H1 (cell line): ENCODE data around the gene CSF1. TPM values are rescaled to one million over a fixed set of nuclear protein-coding genes. Genes with fewer than 3 reads are reported as not detected.

Experiments used
- CTCF ChIA-PET: fragments of 300-600 bp; sonication (Branson Sonifier 250); formaldehyde crosslinking; loops from one replicate; lab custom pipeline; 2021; ENCODE audit not compliant: partially characterized antibody; lab: Charles Lee
- POLR2A ChIA-PET: fragments of 300-600 bp; sonication (Branson Sonifier 250); formaldehyde crosslinking; loops from one replicate; lab custom pipeline; 2021; ENCODE audit warnings: inconsistent platforms; ENCODE audit not compliant: partially characterized antibody; lab: Charles Lee
- DNase-seq, 2 experiments: peaks; one replicate each; pipeline versions ENCODE4 v3.0.0 to v3.0.0-alpha.2; 2010 to 2022; ENCODE audit warnings: low spot score in 2 of 2, low read depth in 1 of 2, mixed read lengths in 1 of 2
- FAIRE-seq: peaks from 2 replicates; lab custom pipeline; 2011; peaks lifted over from hg19 to GRCh38; lab: Jason Lieb, UNC
- H2AFZ ChIP-seq: 2 replicates; pipeline ENCODE4 v1.8.1; 2012; ENCODE audit warnings: low read length, inconsistent platforms
- H2AK5ac ChIP-seq: 2 replicates; pipeline ENCODE4 v1.6.1; 2013; ENCODE audit warnings: low read depth, low read length
- H2BK120ac ChIP-seq: replicated peaks from 2 replicates; pipeline ENCODE3; 2013; ENCODE audit warnings: low read depth, low read length, inconsistent platforms
- H2BK12ac ChIP-seq: 2 replicates; pipeline ENCODE4 v1.6.1; 2013; ENCODE audit warnings: low read depth, low read length
- H2BK15ac ChIP-seq: 2 replicates; pipeline ENCODE4 v1.6.1; 2013; ENCODE audit warnings: low read length
- H2BK20ac ChIP-seq: 2 replicates; pipeline ENCODE4 v1.6.1; 2013; ENCODE audit warnings: low read length
- H2BK5ac ChIP-seq: 2 replicates; pipeline ENCODE4 v1.6.1; 2013; ENCODE audit warnings: low read depth, low read length
- H3K14ac ChIP-seq: 2 replicates; pipeline ENCODE4 v1.6.1; 2013; ENCODE audit warnings: inconsistent platforms; ENCODE audit not compliant: insufficient read length
- H3K18ac ChIP-seq: 2 replicates; pipeline ENCODE4 v1.6.1; 2013; ENCODE audit warnings: low read length; ENCODE audit errors: extremely low read depth
- H3K23ac ChIP-seq: 2 replicates; pipeline ENCODE4 v1.6.1; 2013; ENCODE audit warnings: inconsistent platforms; ENCODE audit not compliant: insufficient read length
- H3K23me2 ChIP-seq: 2 replicates; pipeline ENCODE4 v1.6.1; 2013; ENCODE audit warnings: low read depth, low read length
- H3K27ac ChIP-seq: 2 replicates; pipeline ENCODE4 v1.6.1; 2011; ENCODE audit warnings: low read depth, low read length, inconsistent platforms
- H3K27me3 ChIP-seq, 4 experiments: replicated peaks in 1 of 4; 1 replicate in 1 of 4; 2 replicates in 3 of 4; pipeline versions ENCODE4 v1.6.1 to v1.8.1; 2011 to 2013; ENCODE audit warnings: low read length in 3 of 4, mild to moderate bottlenecking in 3 of 4, inconsistent platforms in 2 of 4, mixed read lengths in 2 of 4, moderate library complexity in 1 of 4; ENCODE audit not compliant: control insufficient read depth in 3 of 4, insufficient read depth in 3 of 4; ENCODE audit errors: extremely low read depth in 1 of 4
- H3K36me3 ChIP-seq, 4 experiments: 2 replicates each; pipeline versions ENCODE4 v1.6.1 to v1.8.1; 2011 to 2013; ENCODE audit warnings: mild to moderate bottlenecking in 4 of 4, low read length in 3 of 4, moderate library complexity in 2 of 4, control low read depth in 1 of 4, inconsistent platforms in 1 of 4; ENCODE audit not compliant: insufficient read depth in 4 of 4, control insufficient read depth in 2 of 4
- H3K4ac ChIP-seq: replicated peaks from 2 replicates; pipeline ENCODE3; 2013; ENCODE audit warnings: low read length, low read depth, mixed read lengths, inconsistent platforms; ENCODE audit not compliant: insufficient read length
- H3K4me1 ChIP-seq, 4 experiments: replicated peaks in 1 of 4; 1 replicate in 1 of 4; 2 replicates in 3 of 4; pipeline versions ENCODE4 v1.6.1 to v1.8.1; 2011 to 2013; ENCODE audit warnings: low read length in 3 of 4, inconsistent platforms in 2 of 4, mixed read lengths in 1 of 4; ENCODE audit not compliant: insufficient read depth in 4 of 4, control insufficient read depth in 3 of 4
- H3K4me2 ChIP-seq, 2 experiments: 2 replicates each; pipeline versions ENCODE4 v1.6.1 to v1.8.1; 2011 to 2013; ENCODE audit warnings: low read depth in 2 of 2, low read length in 2 of 2, control low read depth in 1 of 2, inconsistent platforms in 1 of 2, mild to moderate bottlenecking in 1 of 2; ENCODE audit not compliant: insufficient read depth in 1 of 2
- H3K4me3 ChIP-seq, 4 experiments: fragments of 200-600, 300-600 bp in 1 of 4; sonication (generic), shearing (Covaris generic), sonication (Bioruptor Twin) in 1 of 4; 2 replicates each; pipeline versions ENCODE4 v1.5.1 to v1.8.1; 2011 to 2016; ENCODE audit warnings: low read length in 4 of 4, low read depth in 3 of 4, control low read depth in 2 of 4, inconsistent platforms in 2 of 4, mild to moderate bottlenecking in 2 of 4, mixed read lengths in 1 of 4, moderate library complexity in 1 of 4; ENCODE audit not compliant: insufficient read depth in 2 of 4; ENCODE audit errors: extremely low read depth in 1 of 4
- H3K56ac ChIP-seq: replicated peaks from 2 replicates; pipeline ENCODE3; 2013; ENCODE audit warnings: low read depth, mild to moderate bottlenecking, mixed read lengths, low read length, inconsistent platforms; ENCODE audit not compliant: insufficient read length
- H3K79me1 ChIP-seq: 2 replicates; pipeline ENCODE4 v1.6.1; 2013; ENCODE audit warnings: low read depth, low read length, control low read depth
- H3K79me2 ChIP-seq, 2 experiments: 2 replicates each; pipeline versions ENCODE4 v1.6.1 to v1.8.1; 2012 to 2013; ENCODE audit warnings: low read length in 2 of 2, mild to moderate bottlenecking in 2 of 2, inconsistent platforms in 1 of 2; ENCODE audit not compliant: insufficient read depth in 2 of 2, control insufficient read depth in 1 of 2
- H3K9ac ChIP-seq, 4 experiments: replicated peaks in 1 of 4; 1 replicate in 1 of 4; 2 replicates in 3 of 4; pipeline versions ENCODE4 v1.6.1 to v1.8.1; 2011 to 2013; ENCODE audit warnings: low read depth in 3 of 4, low read length in 3 of 4, control low read depth in 2 of 4, mild to moderate bottlenecking in 2 of 4, moderate library complexity in 2 of 4, inconsistent platforms in 1 of 4; ENCODE audit errors: extremely low read depth in 1 of 4
- H3K9me3 ChIP-seq, 2 experiments: 2 replicates each; pipeline versions ENCODE4 v1.6.1 to v1.8.1; 2012 to 2013; ENCODE audit warnings: mild to moderate bottlenecking in 2 of 2, moderate library complexity in 2 of 2, control low read depth in 1 of 2, inconsistent platforms in 1 of 2, low read depth in 1 of 2, low read length in 1 of 2, mixed read lengths in 1 of 2; ENCODE audit not compliant: insufficient read depth in 2 of 2
- H4K20me1 ChIP-seq, 2 experiments: replicated peaks in 1 of 2; 2 replicates each; pipeline versions ENCODE3 to v1.8.1; 2011 to 2013; ENCODE audit warnings: inconsistent platforms in 2 of 2, low read length in 2 of 2, mild to moderate bottlenecking in 1 of 2; ENCODE audit not compliant: insufficient read depth in 2 of 2, control insufficient read depth in 1 of 2
- H4K5ac ChIP-seq: 2 replicates; pipeline ENCODE4 v1.6.1; 2013; ENCODE audit warnings: low read length, low read depth, mixed read lengths, inconsistent platforms; ENCODE audit not compliant: insufficient read length
- H4K8ac ChIP-seq: 2 replicates; pipeline ENCODE4 v1.8.0; 2013; ENCODE audit warnings: mild to moderate bottlenecking, moderate library complexity, low read length, inconsistent platforms; ENCODE audit not compliant: insufficient read depth; ENCODE audit errors: extremely low read depth
- H4K91ac ChIP-seq: replicated peaks from 2 replicates; pipeline ENCODE3; 2013; ENCODE audit warnings: low read length, mixed read lengths, inconsistent platforms; ENCODE audit not compliant: insufficient read length
- GABPA ChIP-seq: IDR thresholded peaks from 2 replicates; pipeline ENCODE4 v1.6.1; 2011; ENCODE audit warnings: mild to moderate bottlenecking, low read length, moderate library complexity, borderline replicate concordance; ENCODE audit not compliant: insufficient read depth
- KDM4A ChIP-seq: IDR thresholded peaks from one replicate; pipeline ENCODE4 v1.7.1; 2012; ENCODE audit warnings: low read depth, mild to moderate bottlenecking, moderate library complexity, low read length, inconsistent platforms; ENCODE audit not compliant: severe bottlenecking
- POU5F1 ChIP-seq: IDR thresholded peaks from 2 replicates; pipeline ENCODE4 v1.6.1; 2011; ENCODE audit warnings: low read depth, mild to moderate bottlenecking, low read length, moderate library complexity
- RBBP5 ChIP-seq: IDR thresholded peaks from 2 replicates; pipeline ENCODE4 v1.7.1; 2012; ENCODE audit warnings: low read depth, mild to moderate bottlenecking, inconsistent platforms, low read length, moderate library complexity, borderline replicate concordance
- SIRT6 ChIP-seq: IDR thresholded peaks from one replicate; pipeline ENCODE4 v1.7.1; 2012; ENCODE audit warnings: low read length, inconsistent platforms
- SP4 ChIP-seq: IDR thresholded peaks from 2 replicates; pipeline ENCODE4 v1.6.1; 2012; ENCODE audit warnings: low read length, inconsistent platforms
- SUZ12 ChIP-seq: fragments of 200-600 bp; sonication (generic); IDR thresholded peaks from 2 replicates; pipeline ENCODE4 v1.6.1; 2012; ENCODE audit warnings: mild to moderate bottlenecking, inconsistent platforms, low read length, moderate library complexity, mixed read lengths
- YY1 ChIP-seq: IDR thresholded peaks from 2 replicates; pipeline ENCODE4 v1.6.1; 2011; ENCODE audit warnings: low read depth, mild to moderate bottlenecking, low read length
- WGBS, 2 experiments: shearing (Covaris generic) in 1 of 2; methylation state at CpG; one replicate each; pipeline versions ENCODE4 v1.1.6 to v1.1.7; 2013 to 2015; ENCODE audit warnings: low lambda C conversion rate in 2 of 2, mixed read lengths in 2 of 2, inconsistent platforms in 1 of 2, low coverage in 1 of 2, missing lambda C conversion rate in 1 of 2; ENCODE audit not compliant: insufficient replicate concordance in 2 of 2, insufficient coverage in 1 of 2, insufficient read length in 1 of 2; ENCODE audit errors: extremely low coverage in 1 of 2, missing lambda C conversion rate in 1 of 2; 5-methylcytosine and 5-hydroxymethylcytosine counted together
- polyA plus RNA-seq, 7 experiments: library from polyadenylated mRNA; depleted of rRNA in 3 of 7; stranded (reverse) in 5 of 7; unstranded in 2 of 7; fragments of >200 nt in 5 of 7; fragments of 200-250 nt in 2 of 7; gene quantifications; 1 replicate in 5 of 7; 2 replicates in 1 of 7; 4 replicates in 1 of 7; pipeline versions ENCODE4 v1.2.1 to v1.2.3, GENCODE V29; 2011 to 2013; ENCODE audit warnings: missing spikeins in 2 of 7, mixed read lengths in 2 of 7
- total RNA-seq: library from RNA; stranded (reverse); fragmentation: NEBNext Ultra II Directional; extraction: Animal tissue kit (Norgen Biotek cat#: 25700); gene quantifications from 2 replicates; pipeline ENCODE4 v1.2.1, GENCODE V29; 2021
- TF ChIP-seq, protein P1 (sequence below): IDR thresholded peaks from 2 replicates; pipeline ENCODE4 v1.6.1; 2011; ENCODE audit warnings: low read depth, mild to moderate bottlenecking, low read length; ENCODE audit not compliant: insufficient read depth
- TF ChIP-seq, protein P2 (sequence below): IDR thresholded peaks from 2 replicates; pipeline ENCODE4 v1.6.1; 2012; ENCODE audit warnings: inconsistent platforms

The CSF1 gene
- total and polyA plus RNA-seq, 2 of the 8 experiments (the other 6 are each of a cell fraction or from before 2014, with no cell fraction given) = 3.3 to 5.4 TPM

- Histone ChIP-seq H3K9ac (0 out of 7 replicates have a peak overlapping the region, but pooled peaks of 1 of the 4 experiments have one; percentile 45), H4K5ac (no peak overlapping the region), H2AFZ (no peak overlapping the region), H3K4ac (no peak overlapping the region), H3K23ac (no peak overlapping the region), H3K27me3 (peaks cover 0 to 9% (median 2%) of the 10 kb centered on the region in 4 experiments; a peak in 4 of 7 replicates), H2BK120ac (no peak overlapping the region), H3K4me1 (peaks cover 5 to 26% (median 17%) of the 10 kb centered on the region in 4 experiments; a peak in 6 of 7 replicates), H2BK5ac (no peak overlapping the region), H4K91ac (no peak overlapping the region), H2BK12ac (no peak overlapping the region), H2BK20ac (no peak overlapping the region), H2AK5ac (no peak overlapping the region), H3K56ac (no peak overlapping the region), H3K14ac (no peak overlapping the region), H3K27ac (no peak overlapping the region; the same call in 1 of the 2 replicates), H3K9me3 (no peaks in the 10 kb centered on the region), H4K8ac (no peak overlapping the region), H3K4me2 (peak overlapping the region; percentile 46 to 66), H4K20me1 (peaks cover 0 to 2% of the 10 kb centered on the region in 2 experiments), H3K36me3 (no peaks in the 10 kb centered on the region), H3K79me1 (no peaks in the 10 kb centered on the region), H3K18ac (no peak overlapping the region), H3K4me3 (peak overlapping the region in 2 of 4 experiments; percentile 13 to 45; a peak in 4 of 8 replicates), H2BK15ac (no peak overlapping the region), H3K23me2 (no peaks in the 10 kb centered on the region), H3K79me2 (no peaks in the 10 kb centered on the region)
- DNase-seq (no peak), FAIRE-seq (peak; percentile 98)
- CTCF ChIA-PET = interaction anchor here (0.8 to 2.6 kb wide), 17 partner anchors 13 to 185 kb away, joined by 3 to 15 read pairs (median 5); partner anchors contain the start of gene AHCYL1
- POLR2A ChIA-PET = interaction anchor here (0.7 to 1.2 kb wide), 4 partner anchors 13 to 169 kb away, joined by 3 to 5 read pairs (median 3); partner anchors contain the start of gene CSF1
- 8% methylated on average over 7 of the region's 7 CpGs; no CpG with 5 or more reads in 1 of the 2 experiments for WGBS, 2 experiments
- TF ChIP-seq, protein P1, sequence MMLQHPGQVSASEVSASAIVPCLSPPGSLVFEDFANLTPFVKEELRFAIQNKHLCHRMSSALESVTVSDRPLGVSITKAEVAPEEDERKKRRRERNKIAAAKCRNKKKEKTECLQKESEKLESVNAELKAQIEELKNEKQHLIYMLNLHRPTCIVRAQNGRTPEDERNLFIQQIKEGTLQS = no peak
- TF ChIP-seq SP4 (no peak), KDM4A (no peak), RBBP5 (peak; percentile 61; the same call in 1 of the 2 replicates), GABPA (no peak), YY1 (no peak), SUZ12 (no peak), SIRT6 (no peak), POU5F1 (peak; percentile 27; the same call in 1 of the 2 replicates)
- TF ChIP-seq, protein P2, sequence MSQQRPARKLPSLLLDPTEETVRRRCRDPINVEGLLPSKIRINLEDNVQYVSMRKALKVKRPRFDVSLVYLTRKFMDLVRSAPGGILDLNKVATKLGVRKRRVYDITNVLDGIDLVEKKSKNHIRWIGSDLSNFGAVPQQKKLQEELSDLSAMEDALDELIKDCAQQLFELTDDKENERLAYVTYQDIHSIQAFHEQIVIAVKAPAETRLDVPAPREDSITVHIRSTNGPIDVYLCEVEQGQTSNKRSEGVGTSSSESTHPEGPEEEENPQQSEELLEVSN = no peak
These were observed 49.5 kb downstream of the CSF1 start for GRCh38 chr1:109959974-109960744.
